WTC11 (cell line): Measurements from ENCODE around the gene CYP19A1. TPM values are rescaled to one million over a fixed set of nuclear protein-coding genes. Genes with fewer than 3 reads are reported as not detected.

Source experiments
- ATAC-seq: fragments of 200-7000 bp; cut with Tn5 transposase; 2 replicates; pipeline ENCODE4 v1.10.0; 2021; ENCODE audit warnings: mild to moderate bottlenecking, moderate library complexity
- CTCF ChIA-PET: fragments of 300-600 bp; sonication (Branson Sonifier 250); formaldehyde crosslinking; loops from one replicate; lab custom pipeline; 2021; ENCODE audit warnings: antibody characterized with exemption; lab: Charles Lee
- POLR2A ChIA-PET: fragments of 350-600 bp; sonication (Branson Sonifier 250); formaldehyde crosslinking; loops from one replicate; lab custom pipeline; 2021; ENCODE audit warnings: antibody characterized with exemption; lab: Charles Lee
- DNase-seq: peaks from one replicate; pipeline ENCODE4 v3.0.0; 2021; ENCODE audit warnings: low spot score
- H3K27ac Mint-ChIP-seq: 2 replicates; pipeline ENCODE4 v1.8.0; 2021; ENCODE audit warnings: mixed read lengths
- H3K27me3 Mint-ChIP-seq: 2 replicates; pipeline ENCODE4 v1.8.0; 2021; ENCODE audit warnings: low read depth, mild to moderate bottlenecking, moderate library complexity, mixed read lengths
- H3K36me3 Mint-ChIP-seq: 2 replicates; pipeline ENCODE4 v1.8.0; 2021; ENCODE audit warnings: mixed read lengths
- H3K4me1 Mint-ChIP-seq: 2 replicates; pipeline ENCODE4 v1.8.0; 2022; ENCODE audit warnings: mixed read lengths
- H3K4me3 Mint-ChIP-seq: 2 replicates; pipeline ENCODE4 v1.8.0; 2021; ENCODE audit warnings: mild to moderate bottlenecking, moderate library complexity, mixed read lengths
- H3K9me3 Mint-ChIP-seq: 2 replicates; pipeline ENCODE4 v1.8.0; 2021; ENCODE audit warnings: mixed read lengths
- ATF6 ChIP-seq: sonication (generic); formaldehyde crosslinking; IDR thresholded peaks from 2 replicates; pipeline ENCODE4 v1.8.1; 2023; ENCODE audit warnings: mild to moderate bottlenecking, missing genetic modification reagents
- ESRRA ChIP-seq: sonication (generic); formaldehyde crosslinking; IDR thresholded peaks from 2 replicates; pipeline ENCODE4 v1.8.1; 2022; ENCODE audit warnings: mild to moderate bottlenecking, missing genetic modification reagents, borderline replicate concordance
- FOXJ3 ChIP-seq: sonication (generic); formaldehyde crosslinking; IDR thresholded peaks from 2 replicates; pipeline ENCODE4 v1.9.0; 2021; ENCODE audit warnings: missing genetic modification reagents, mild to moderate bottlenecking, borderline replicate concordance
- GABPB1 ChIP-seq: sonication (generic); formaldehyde crosslinking; IDR thresholded peaks from 2 replicates; pipeline ENCODE4 v1.8.1; 2023; ENCODE audit warnings: mild to moderate bottlenecking, missing genetic modification reagents
- HMGA2 ChIP-seq: fragments of 250-450 bp; sonication (Bioruptor Pico); IDR thresholded peaks from 2 replicates; pipeline ENCODE4 v1.4.0; 2021; ENCODE audit warnings: mild to moderate bottlenecking, moderate library complexity
- IRF2 ChIP-seq: sonication (generic); formaldehyde crosslinking; IDR thresholded peaks from 2 replicates; pipeline ENCODE4 v1.8.0; 2022; ENCODE audit warnings: low read depth, missing genetic modification reagents, borderline replicate concordance
- KAT7 ChIP-seq: sonication (generic); formaldehyde crosslinking; IDR thresholded peaks from 2 replicates; pipeline ENCODE4 v1.8.1; 2023; ENCODE audit warnings: missing genetic modification reagents, mild to moderate bottlenecking, borderline replicate concordance
- MXD4 ChIP-seq: fragments of 250-450 bp; sonication (Bioruptor Pico); IDR thresholded peaks from 2 replicates; pipeline ENCODE4 v1.8.0; 2021; ENCODE audit warnings: mild to moderate bottlenecking, moderate library complexity, borderline replicate concordance
- SMAD4 ChIP-seq: sonication (generic); formaldehyde crosslinking; IDR thresholded peaks from 2 replicates; pipeline ENCODE4 v1.8.0; 2022; ENCODE audit warnings: mild to moderate bottlenecking, missing genetic modification reagents
- SOX15 ChIP-seq: fragments of 250-450 bp; sonication (Bioruptor Pico); IDR thresholded peaks from 2 replicates; pipeline ENCODE4 v1.9.0; 2021; ENCODE audit warnings: mild to moderate bottlenecking
- TP53 ChIP-seq: sonication (generic); formaldehyde crosslinking; IDR thresholded peaks from 2 replicates; pipeline ENCODE4 v1.8.1; 2023; ENCODE audit warnings: mild to moderate bottlenecking, missing genetic modification reagents
- USF1 ChIP-seq: sonication (generic); formaldehyde crosslinking; IDR thresholded peaks from 2 replicates; pipeline ENCODE4 v1.8.0; 2022; ENCODE audit warnings: mild to moderate bottlenecking, missing genetic modification reagents
- ZNF317 ChIP-seq: sonication (generic); formaldehyde crosslinking; IDR thresholded peaks from 2 replicates; pipeline ENCODE4 v1.8.1; 2023; ENCODE audit warnings: low read depth, mild to moderate bottlenecking, moderate library complexity, missing genetic modification reagents, borderline replicate concordance
- ZNF512 ChIP-seq: sonication (generic); formaldehyde crosslinking; IDR thresholded peaks from 2 replicates; pipeline ENCODE4 v1.8.1; 2022; ENCODE audit warnings: missing genetic modification reagents, borderline replicate concordance
- ZNF671 ChIP-seq: fragments of 250-450 bp; sonication (Bioruptor Pico); IDR thresholded peaks from 2 replicates; pipeline ENCODE4 v1.8.0; 2021; ENCODE audit warnings: mild to moderate bottlenecking
- total RNA-seq: library from RNA; stranded (reverse); gene quantifications from 3 replicates; pipeline ENCODE4 v1.2.3, GENCODE V29; 2021
- TF ChIP-seq, protein P1 (sequence below): sonication (generic); formaldehyde crosslinking; IDR thresholded peaks from 2 replicates; pipeline ENCODE4 v1.8.0; 2022; ENCODE audit warnings: missing genetic modification reagents
- TF ChIP-seq, protein P2 (sequence below): sonication (generic); formaldehyde crosslinking; IDR thresholded peaks from 2 replicates; pipeline ENCODE4 v1.8.1; 2022; ENCODE audit warnings: low read depth, missing genetic modification reagents, borderline replicate concordance
- TF ChIP-seq, protein P3 (sequence below): fragments of 250-450 bp; sonication (Bioruptor Pico); conservative IDR thresholded peaks from 2 replicates; pipeline ENCODE4 v1.9.0; 2021; ENCODE audit warnings: mild to moderate bottlenecking
- TF ChIP-seq, protein P4 (sequence below): sonication (generic); formaldehyde crosslinking; IDR thresholded peaks from 2 replicates; pipeline ENCODE4 v1.8.0; 2022; ENCODE audit warnings: mild to moderate bottlenecking, missing genetic modification reagents

Gene CYP19A1
- total RNA-seq, 1 experiment from 2014 or later: not detected

GRCh38 chr15:51318382-51319150 lies 19.8 kb downstream of the CYP19A1 start:
- CTCF ChIA-PET: interaction anchor here (0.8 to 1.2 kb wide), 2 partner anchors 62 to 73 kb away, joined by 3 read pairs; no protein-coding TSS in a partner anchor
- Mint-ChIP-seq H3K4me1 (no peaks in the 10 kb centered on the region), H3K4me3 (no peak overlapping the region), H3K27me3 (peaks cover 6% of the 10 kb centered on the region), H3K36me3 (no peaks in the 10 kb centered on the region), H3K27ac (no peak overlapping the region)
- DNase-seq: no peak
- no peak for ATAC-seq
- POLR2A ChIA-PET: no interaction called here
- no peak for TF ChIP-seq ATF6 (CRISPR knock-in tag)
- peak; percentile 12; the same call in 1 of the 2 replicates for TF ChIP-seq GABPB1
- no peak for TF ChIP-seq ZNF671 (CRISPR knock-in tag)
- TF ChIP-seq, all 79 proteins: peak for 1
- H3K9me3 Mint-ChIP-seq: no peaks in the 10 kb centered on the region

GRCh38 chr15:51316636-51317035 lies 21.8 kb downstream of the CYP19A1 start:
- DNase-seq (no peak), ATAC-seq (no peak)
- Mint-ChIP-seq H3K27ac (no peak overlapping the region), H3K36me3 (no peaks in the 10 kb centered on the region), H3K9me3 (no peaks in the 10 kb centered on the region), H3K4me1 (peaks cover 7% of the 10 kb centered on the region), H3K27me3 (peaks cover 6% of the 10 kb centered on the region), H3K4me3 (no peak overlapping the region)
- ChIA-PET POLR2A (no interaction called here), CTCF (no interaction called here)
- TF ChIP-seq, protein P1, sequence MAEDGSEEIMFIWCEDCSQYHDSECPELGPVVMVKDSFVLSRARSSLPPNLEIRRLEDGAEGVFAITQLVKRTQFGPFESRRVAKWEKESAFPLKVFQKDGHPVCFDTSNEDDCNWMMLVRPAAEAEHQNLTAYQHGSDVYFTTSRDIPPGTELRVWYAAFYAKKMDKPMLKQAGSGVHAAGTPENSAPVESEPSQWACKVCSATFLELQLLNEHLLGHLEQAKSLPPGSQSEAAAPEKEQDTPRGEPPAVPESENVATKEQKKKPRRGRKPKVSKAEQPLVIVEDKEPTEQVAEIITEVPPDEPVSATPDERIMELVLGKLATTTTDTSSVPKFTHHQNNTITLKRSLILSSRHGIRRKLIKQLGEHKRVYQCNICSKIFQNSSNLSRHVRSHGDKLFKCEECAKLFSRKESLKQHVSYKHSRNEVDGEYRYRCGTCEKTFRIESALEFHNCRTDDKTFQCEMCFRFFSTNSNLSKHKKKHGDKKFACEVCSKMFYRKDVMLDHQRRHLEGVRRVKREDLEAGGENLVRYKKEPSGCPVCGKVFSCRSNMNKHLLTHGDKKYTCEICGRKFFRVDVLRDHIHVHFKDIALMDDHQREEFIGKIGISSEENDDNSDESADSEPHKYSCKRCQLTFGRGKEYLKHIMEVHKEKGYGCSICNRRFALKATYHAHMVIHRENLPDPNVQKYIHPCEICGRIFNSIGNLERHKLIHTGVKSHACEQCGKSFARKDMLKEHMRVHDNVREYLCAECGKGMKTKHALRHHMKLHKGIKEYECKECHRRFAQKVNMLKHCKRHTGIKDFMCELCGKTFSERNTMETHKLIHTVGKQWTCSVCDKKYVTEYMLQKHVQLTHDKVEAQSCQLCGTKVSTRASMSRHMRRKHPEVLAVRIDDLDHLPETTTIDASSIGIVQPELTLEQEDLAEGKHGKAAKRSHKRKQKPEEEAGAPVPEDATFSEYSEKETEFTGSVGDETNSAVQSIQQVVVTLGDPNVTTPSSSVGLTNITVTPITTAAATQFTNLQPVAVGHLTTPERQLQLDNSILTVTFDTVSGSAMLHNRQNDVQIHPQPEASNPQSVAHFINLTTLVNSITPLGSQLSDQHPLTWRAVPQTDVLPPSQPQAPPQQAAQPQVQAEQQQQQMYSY: no peak
- TF ChIP-seq USF1 (CRISPR knock-in tag): no peak
- no peak for TF ChIP-seq HMGA2
- TF ChIP-seq SMAD4 (CRISPR knock-in tag): no peak
- TF ChIP-seq ZNF512: no peak
- TF ChIP-seq ESRRA: no peak
- no peak for TF ChIP-seq IRF2 (CRISPR knock-in tag)
- no peak for TF ChIP-seq MXD4 (CRISPR knock-in tag)
- TF ChIP-seq, protein P2, sequence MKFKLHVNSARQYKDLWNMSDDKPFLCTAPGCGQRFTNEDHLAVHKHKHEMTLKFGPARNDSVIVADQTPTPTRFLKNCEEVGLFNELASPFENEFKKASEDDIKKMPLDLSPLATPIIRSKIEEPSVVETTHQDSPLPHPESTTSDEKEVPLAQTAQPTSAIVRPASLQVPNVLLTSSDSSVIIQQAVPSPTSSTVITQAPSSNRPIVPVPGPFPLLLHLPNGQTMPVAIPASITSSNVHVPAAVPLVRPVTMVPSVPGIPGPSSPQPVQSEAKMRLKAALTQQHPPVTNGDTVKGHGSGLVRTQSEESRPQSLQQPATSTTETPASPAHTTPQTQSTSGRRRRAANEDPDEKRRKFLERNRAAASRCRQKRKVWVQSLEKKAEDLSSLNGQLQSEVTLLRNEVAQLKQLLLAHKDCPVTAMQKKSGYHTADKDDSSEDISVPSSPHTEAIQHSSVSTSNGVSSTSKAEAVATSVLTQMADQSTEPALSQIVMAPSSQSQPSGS (CRISPR knock-in tag): no peak
- no peak for TF ChIP-seq SOX15 (CRISPR knock-in tag)
- TF ChIP-seq, protein P3, sequence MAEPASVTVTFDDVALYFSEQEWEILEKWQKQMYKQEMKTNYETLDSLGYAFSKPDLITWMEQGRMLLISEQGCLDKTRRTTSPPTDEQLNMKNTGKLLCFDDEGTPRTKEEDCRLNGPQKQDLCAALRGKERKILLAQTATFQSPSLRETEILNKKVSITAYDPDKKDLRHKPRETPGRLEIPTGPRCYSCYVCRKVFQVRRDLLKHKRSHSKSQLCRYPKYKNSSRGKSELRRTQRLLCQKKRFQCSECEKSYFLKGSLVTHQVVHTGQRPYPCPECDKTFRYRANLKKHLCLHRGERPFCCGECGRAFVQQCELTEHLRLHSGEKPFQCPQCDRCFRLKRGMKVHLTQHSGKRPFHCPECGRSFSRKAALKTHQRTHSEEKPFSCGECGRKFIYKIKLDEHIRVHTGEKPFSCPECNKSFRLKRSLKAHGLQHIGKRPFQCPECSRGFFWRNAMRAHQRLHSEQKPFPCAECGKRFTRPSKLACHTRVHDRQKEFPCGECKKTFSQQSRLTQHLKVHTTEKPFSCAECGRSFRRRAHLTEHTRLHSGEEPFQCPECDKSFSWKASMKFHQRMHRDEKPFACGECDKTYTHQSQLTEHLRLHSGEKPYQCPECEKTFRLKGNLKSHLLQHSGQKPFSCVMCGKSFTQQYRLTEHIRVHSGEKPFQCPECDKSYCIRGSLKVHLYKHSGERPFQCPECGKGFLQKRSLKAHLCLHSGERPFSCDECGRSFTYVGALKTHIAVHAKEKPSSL (CRISPR knock-in tag): no peak
- TF ChIP-seq KAT7: no peak
- no peak for TF ChIP-seq FOXJ3 (CRISPR knock-in tag)
- TF ChIP-seq ATF6 (CRISPR knock-in tag): no peak
- TF ChIP-seq, protein P4, sequence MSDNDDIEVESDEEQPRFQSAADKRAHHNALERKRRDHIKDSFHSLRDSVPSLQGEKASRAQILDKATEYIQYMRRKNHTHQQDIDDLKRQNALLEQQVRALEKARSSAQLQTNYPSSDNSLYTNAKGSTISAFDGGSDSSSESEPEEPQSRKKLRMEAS (CRISPR knock-in tag): no peak
- TF ChIP-seq TP53 (CRISPR knock-in tag): no peak
- no peak for TF ChIP-seq ZNF671 (CRISPR knock-in tag)
- TF ChIP-seq ZNF317 (CRISPR knock-in tag): no peak
